ENCODE results near the gene SLC25A33.
A peak's percentile ranks its signal among the peaks of the same experiment; 100 is the strongest.
"Not testable (repeated sequence)": the region's sequence is repeated elsewhere in the genome, so short reads cannot be mapped to it uniquely, and the experiment has no call there.

SLC25A33 gene

GRCh38 chr1:9539829-9540550 lies 725 bp downstream of the SLC25A33 start:
- DNase-seq, result no peak

GRCh38 chr1:9542430-9542829 lies 3.2 kb downstream of the SLC25A33 start:
- DNase-seq, result no peak

GRCh38 chr1:9544926-9545325 lies 5.7 kb downstream of the SLC25A33 start:
- no peak for DNase-seq

GRCh38 chr1:9549955-9550546 lies 10.8 kb downstream of the SLC25A33 start:
- no peak for DNase-seq

- no peak for DNase-seq
Observed at GRCh38 chr1:9551984-9552383, 12.7 kb downstream of the SLC25A33 start.

- DNase-seq, result no peak
Observed at GRCh38 chr1:9553736-9554144, 14.5 kb downstream of the SLC25A33 start.

GRCh38 chr1:9555942-9556341 lies 16.7 kb downstream of the SLC25A33 start:
- no peak for DNase-seq

- DNase-seq, result no peak
Observed at GRCh38 chr1:9557624-9558023, 18.4 kb downstream of the SLC25A33 start.

- no peak for DNase-seq
Observed at GRCh38 chr1:9558271-9558945, 19.1 kb downstream of the SLC25A33 start.

GRCh38 chr1:9558946-9559545 lies 19.8 kb downstream of the SLC25A33 start:
- no peak for DNase-seq

GRCh38 chr1:9559673-9560072 lies 20.4 kb downstream of the SLC25A33 start:
- DNase-seq, result no peak

GRCh38 chr1:9560090-9560489 lies 20.8 kb downstream of the SLC25A33 start:
- not testable (repeated sequence) for DNase-seq

- peak; percentile 12 for DNase-seq
Observed at GRCh38 chr1:9561429-9561828, 22.2 kb downstream of the SLC25A33 start.

GRCh38 chr1:9569267-9569666 lies 30.0 kb downstream of the SLC25A33 start:
- DNase-seq, result no peak

- not testable (repeated sequence) for DNase-seq
Observed at GRCh38 chr1:9570886-9571529, 31.7 kb downstream of the SLC25A33 start.

- DNase-seq, result no peak
Observed at GRCh38 chr1:9573723-9574122, 34.5 kb downstream of the SLC25A33 start.

GRCh38 chr1:9575486-9575885 lies 36.2 kb downstream of the SLC25A33 start:
- DNase-seq, result no peak

- no peak for DNase-seq
Observed at GRCh38 chr1:9576903-9577302, 37.6 kb downstream of the SLC25A33 start.

GRCh38 chr1:9577423-9577822 lies 38.2 kb downstream of the SLC25A33 start:
- no peak for DNase-seq

GRCh38 chr1:9580942-9581341 lies 41.7 kb downstream of the SLC25A33 start:
- no peak for DNase-seq

- no peak for DNase-seq
Observed at GRCh38 chr1:9586147-9586766, 47.0 kb downstream of the SLC25A33 start.

GRCh38 chr1:9588551-9589143 lies 49.4 kb downstream of the SLC25A33 start, which contains the start of gene TMEM201:
Gene TMEM201, plus strand, starts transcription at chr1:9588911. Its CDS starts 20 bp downstream, at chr1:9588931.
- no peak for DNase-seq

All from NCI-H524 treated with DMSO at 0.1 percent for 48 hours (cell line).